ENCODE measurements around the gene CXXC5. TPM values are rescaled to one million over a fixed set of nuclear protein-coding genes. Genes with fewer than 3 reads are reported as not detected.

The CXXC5 gene
- total and polyA plus RNA-seq, 2 experiments from 2014 or later, result 81.4 to 168 TPM

- H3K4me1 ChIP-seq (ENCODE audit: insufficient read depth), result peaks cover 15% of the 10 kb centered on the region
- in situ Hi-C loops (cut with MboI), result no loop called here
- no peak overlapping the region for H2AFZ ChIP-seq
- H3K27ac ChIP-seq, result no peak overlapping the region
- H3K4me2 ChIP-seq (ENCODE audit: unreplicated experiment), result no peak overlapping the region
- no peaks in the 10 kb centered on the region for H4K20me1 ChIP-seq (ENCODE audit: insufficient read depth)
- TF ChIP-seq EZH2phosphoT487 (IDR thresholded peaks at IDR 0.05; ENCODE audit: insufficient read depth, low read depth) (no peak), EZH2 (IDR thresholded peaks at IDR 0.05; ENCODE audit: insufficient read depth, poor library complexity, severe bottlenecking) (no peak)
- no peak overlapping the region for H3K4me3 ChIP-seq
- no peaks in the 10 kb centered on the region for H3K9me3 ChIP-seq (ENCODE audit: low read depth)
- H3K9me2 ChIP-seq (ENCODE audit: insufficient read depth), result no peaks in the 10 kb centered on the region
- 96 to 98% methylated on average over 7 of the region's 7 CpGs for whole genome bisulfite sequencing, 2 experiments (ENCODE audit: low coverage in 1 of 2, low lambda C conversion rate in 2 of 2, missing lambda C conversion rate in 2 of 2)
- no peak overlapping the region for H3K9ac ChIP-seq
- H3K36me3 ChIP-seq (ENCODE audit: low read depth), result peaks cover 34% of the 10 kb centered on the region; the same call in 1 of the 2 replicates
- H3K27me3 ChIP-seq (replicated peaks; ENCODE audit: insufficient read depth), result no peaks in the 10 kb centered on the region
- H3K79me2 ChIP-seq (ENCODE audit: insufficient read depth), result peaks cover 82% of the 10 kb centered on the region
- DNase-seq, result no peak
- H3F3A ChIP-seq (ENCODE audit: insufficient read depth), result peaks cover 26% of the 10 kb centered on the region
Measured at GRCh38 chr5:139684350-139684880, 36.3 kb downstream of the CXXC5 start.

- in situ Hi-C loops (cut with MboI), result no loop called here
Measured at GRCh38 chr5:139684881-139685749, 37.0 kb downstream of the CXXC5 start.

GRCh38 chr5:139685886-139686285 is 37.7 kb downstream of the CXXC5 start:
- Histone ChIP-seq H3K9me3 (ENCODE audit: low read depth) (no peaks in the 10 kb centered on the region), H3K9me2 (ENCODE audit: insufficient read depth) (no peaks in the 10 kb centered on the region), H3K27ac (no peak overlapping the region), H3F3A (ENCODE audit: insufficient read depth) (peaks cover 25% of the 10 kb centered on the region; the same call in 1 of the 2 replicates), H3K36me3 (ENCODE audit: low read depth) (peaks cover 34% of the 10 kb centered on the region; the same call in 1 of the 2 replicates), H3K9ac (no peak overlapping the region), H3K4me1 (ENCODE audit: insufficient read depth) (peaks cover 23% of the 10 kb centered on the region), H3K27me3 (replicated peaks; ENCODE audit: insufficient read depth) (no peaks in the 10 kb centered on the region), H3K4me3 (no peak overlapping the region), H4K20me1 (ENCODE audit: insufficient read depth) (no peaks in the 10 kb centered on the region), H2AFZ (no peak overlapping the region), H3K4me2 (ENCODE audit: unreplicated experiment) (no peak overlapping the region), H3K79me2 (ENCODE audit: insufficient read depth) (peaks cover 69% of the 10 kb centered on the region)
- TF ChIP-seq EZH2phosphoT487 (IDR thresholded peaks at IDR 0.05; ENCODE audit: insufficient read depth, low read depth), result no peak
- no peak for TF ChIP-seq EZH2 (IDR thresholded peaks at IDR 0.05; ENCODE audit: insufficient read depth, poor library complexity, severe bottlenecking)
- no peak for DNase-seq
- WGBS, 2 experiments (ENCODE audit: low coverage in 1 of 2, low lambda C conversion rate in 2 of 2, missing lambda C conversion rate in 2 of 2), result 84 to 88% methylated on average over 5 of the region's 5 CpGs
- in situ Hi-C loops (cut with MboI), result no loop called here

More at GRCh38 chr5:139684881-139685749, 37.0 kb downstream of the CXXC5 start:
- H3K4me3 ChIP-seq, result no peak overlapping the region
- no peak overlapping the region for H3K9ac ChIP-seq
- H3K79me2 ChIP-seq (ENCODE audit: insufficient read depth), result peaks cover 75% of the 10 kb centered on the region
- no peak overlapping the region for H2AFZ ChIP-seq
- H3K9me2 ChIP-seq (ENCODE audit: insufficient read depth), result no peaks in the 10 kb centered on the region
- no peak overlapping the region for H3K4me2 ChIP-seq (ENCODE audit: unreplicated experiment)
- H3K4me1 ChIP-seq (ENCODE audit: insufficient read depth), result peaks cover 15% of the 10 kb centered on the region
- WGBS, 2 experiments (ENCODE audit: low coverage in 1 of 2, low lambda C conversion rate in 2 of 2, missing lambda C conversion rate in 2 of 2), result 69 to 78% methylated on average over 9 to 17 of the region's 19 CpGs
- H3F3A ChIP-seq (ENCODE audit: insufficient read depth), result peaks cover 25% of the 10 kb centered on the region; the same call in 1 of the 2 replicates
- no peaks in the 10 kb centered on the region for H3K9me3 ChIP-seq (ENCODE audit: low read depth)
- peaks cover 34% of the 10 kb centered on the region; the same call in 1 of the 2 replicates for H3K36me3 ChIP-seq (ENCODE audit: low read depth)
- no peaks in the 10 kb centered on the region for H4K20me1 ChIP-seq (ENCODE audit: insufficient read depth)
- TF ChIP-seq EZH2phosphoT487 (IDR thresholded peaks at IDR 0.05; ENCODE audit: insufficient read depth, low read depth), result no peak
- no peak for TF ChIP-seq EZH2 (IDR thresholded peaks at IDR 0.05; ENCODE audit: insufficient read depth, poor library complexity, severe bottlenecking)
- H3K27ac ChIP-seq, result no peak overlapping the region
- no peaks in the 10 kb centered on the region for H3K27me3 ChIP-seq (replicated peaks; ENCODE audit: insufficient read depth)
- no peak for DNase-seq

GRCh38 chr5:139686356-139686705 is 38.2 kb downstream of the CXXC5 start:
- no peaks in the 10 kb centered on the region for H4K20me1 ChIP-seq (ENCODE audit: insufficient read depth)
- H3K36me3 ChIP-seq (ENCODE audit: low read depth), result peaks cover 31% of the 10 kb centered on the region; the same call in 1 of the 2 replicates
- H3K9ac ChIP-seq, result no peak overlapping the region
- no peak overlapping the region for H3K27ac ChIP-seq
- no peak overlapping the region for H3K4me3 ChIP-seq
- DNase-seq, result no peak
- H3K9me2 ChIP-seq (ENCODE audit: insufficient read depth), result no peaks in the 10 kb centered on the region
- in situ Hi-C loops (cut with MboI), result no loop called here
- H3F3A ChIP-seq (ENCODE audit: insufficient read depth), result peaks cover 25% of the 10 kb centered on the region; the same call in 1 of the 2 replicates
- 68 to 69% methylated on average over 5 of the region's 5 CpGs for WGBS, 2 experiments (ENCODE audit: low coverage in 1 of 2, low lambda C conversion rate in 2 of 2, missing lambda C conversion rate in 2 of 2)
- peaks cover 64% of the 10 kb centered on the region for H3K79me2 ChIP-seq (ENCODE audit: insufficient read depth)
- no peak overlapping the region for H3K4me2 ChIP-seq (ENCODE audit: unreplicated experiment)
- no peaks in the 10 kb centered on the region for H3K27me3 ChIP-seq (replicated peaks; ENCODE audit: insufficient read depth)
- peaks cover 24% of the 10 kb centered on the region for H3K4me1 ChIP-seq (ENCODE audit: insufficient read depth)
- no peak overlapping the region for H2AFZ ChIP-seq
- TF ChIP-seq EZH2 (IDR thresholded peaks at IDR 0.05; ENCODE audit: insufficient read depth, poor library complexity, severe bottlenecking), result no peak
- no peak for TF ChIP-seq EZH2phosphoT487 (IDR thresholded peaks at IDR 0.05; ENCODE audit: insufficient read depth, low read depth)
- no peaks in the 10 kb centered on the region for H3K9me3 ChIP-seq (ENCODE audit: low read depth)

Measured in GM23248 (cell line).